ENCODE measurements around the gene UBE2J2.

DNA sequence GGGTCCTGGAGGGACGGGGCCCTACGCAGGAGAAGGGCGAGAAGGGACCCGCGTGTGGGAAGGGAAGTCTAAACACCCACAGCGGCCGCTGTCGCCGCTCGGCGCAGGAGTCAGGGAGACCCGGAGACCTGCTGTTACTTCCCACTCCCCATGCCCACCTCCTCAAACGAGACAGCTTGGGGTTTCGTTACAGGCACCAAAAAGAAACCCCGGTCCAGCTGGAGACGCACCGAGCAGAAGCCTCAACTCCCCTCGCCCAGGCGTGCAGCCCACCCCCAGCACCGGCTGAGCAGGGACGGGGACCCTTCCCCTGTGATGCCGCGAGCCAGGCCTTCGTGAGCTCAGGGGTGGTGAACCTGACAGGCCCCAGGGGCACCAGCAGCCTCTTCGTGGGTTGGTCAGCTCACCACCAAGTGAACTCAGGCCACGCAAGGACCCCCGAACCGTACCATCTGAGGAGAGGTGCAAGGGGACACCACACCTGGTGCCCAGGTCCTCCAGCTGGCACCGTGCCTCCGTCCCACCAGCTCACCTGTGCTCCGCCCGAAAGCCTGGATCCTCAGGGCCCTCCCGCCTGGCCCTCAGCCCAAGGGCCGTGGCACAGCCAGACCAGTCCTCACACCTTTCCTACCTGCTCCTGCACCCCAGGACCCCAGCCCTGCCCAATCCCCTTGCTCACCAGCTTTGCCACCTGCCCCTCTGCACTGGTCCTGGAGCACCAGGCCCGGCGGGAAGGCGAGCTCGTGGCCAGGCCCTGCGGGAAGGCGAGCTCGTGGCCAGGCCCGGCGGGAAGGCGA is 46.9 kb downstream of the UBE2J2 start:
- no peak for TF ChIP-seq CTCF (IDR thresholded peaks at IDR 0.05)
- no peak for TF ChIP-seq EZH2 (IDR thresholded peaks at IDR 0.05)
